H7 (cell line): ENCODE results near the gene EHD2. TPM values are rescaled to one million over a fixed set of nuclear protein-coding genes. Genes with fewer than 3 reads are reported as not detected.
"Not testable (repeated sequence)": the region's sequence is repeated elsewhere in the genome, so short reads cannot be mapped to it uniquely, and the experiment has no call there.

ENCODE experiments used
- DNase-seq: peaks from one replicate; pipeline ENCODE4 v3.0.0; 2012
- H3K27me3 ChIP-seq: 2 replicates; pipeline ENCODE4 v1.6.0; 2011; ENCODE audit warnings: mild to moderate bottlenecking, low read length; ENCODE audit not compliant: control insufficient read depth, insufficient read depth
- H3K36me3 ChIP-seq: replicated peaks from 2 replicates; pipeline ENCODE4 v1.5.1; 2011; ENCODE audit warnings: low read length; ENCODE audit not compliant: control insufficient read depth, insufficient read depth
- H3K4me3 ChIP-seq: 2 replicates; pipeline ENCODE4 v1.5.1; 2011; ENCODE audit warnings: low read depth, mild to moderate bottlenecking, control low read depth, low read length, moderate library complexity; ENCODE audit not compliant: insufficient read depth
- total RNA-seq: library from RNA; depleted of rRNA; stranded (reverse); fragments of >200 nt; shearing (Covaris generic); gene quantifications from 2 replicates; pipeline ENCODE4 v1.2.3, GENCODE V29; 2014

Gene EHD2
- total RNA-seq, 1 experiment from 2014 or later, result 7.5 TPM

GRCh38 chr19:47755762-47756626 lies 42.8 kb downstream of the EHD2 start:
- Histone ChIP-seq H3K36me3 (peaks cover 37% of the 10 kb centered on the region), H3K4me3 (no peak overlapping the region), H3K27me3 (no peaks in the 10 kb centered on the region)
- DNase-seq, result peak; percentile 56

GRCh38 chr19:47756627-47756929 lies 43.4 kb downstream of the EHD2 start:
- no peak overlapping the region for H3K4me3 ChIP-seq
- H3K27me3 ChIP-seq, result no peaks in the 10 kb centered on the region
- peak; percentile 41 for DNase-seq
- peaks cover 32% of the 10 kb centered on the region for H3K36me3 ChIP-seq

DNA sequence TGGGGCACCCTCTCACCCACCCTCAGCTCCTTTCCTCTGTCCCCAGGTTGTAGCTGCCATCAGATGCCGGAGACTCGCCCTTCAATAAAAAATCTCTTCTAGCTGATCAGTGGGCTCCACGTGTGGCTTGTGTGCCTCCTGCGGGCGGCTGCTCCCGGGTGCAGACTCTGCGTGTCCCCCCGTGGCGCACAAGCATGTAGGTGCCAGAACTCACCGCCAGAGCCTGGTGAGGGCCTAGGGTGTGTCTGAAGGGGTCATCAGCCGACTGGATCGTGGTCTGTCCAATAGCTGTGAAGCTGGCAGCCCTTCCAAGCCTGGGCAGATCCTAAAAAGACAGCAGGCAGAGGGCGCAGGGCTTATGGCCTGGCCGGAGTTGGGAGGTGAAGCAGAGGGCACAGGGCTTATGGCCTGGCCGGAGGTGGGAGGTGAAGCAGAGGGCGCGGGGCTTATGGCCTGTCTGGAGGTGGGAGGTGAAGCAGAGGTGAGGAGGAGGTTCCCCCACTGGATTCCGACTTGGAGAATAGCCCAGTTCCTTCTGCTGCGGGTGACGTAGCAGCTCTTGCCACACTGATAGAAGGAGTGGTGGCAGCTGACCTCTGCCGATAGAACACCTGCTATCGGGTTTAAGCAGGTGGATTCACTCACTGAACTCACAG lies 43.9 kb downstream of the EHD2 start:
- Histone ChIP-seq H3K4me3 (no peak overlapping the region), H3K27me3 (no peaks in the 10 kb centered on the region), H3K36me3 (peaks cover 31% of the 10 kb centered on the region)
- DNase-seq, result no peak

DNA sequence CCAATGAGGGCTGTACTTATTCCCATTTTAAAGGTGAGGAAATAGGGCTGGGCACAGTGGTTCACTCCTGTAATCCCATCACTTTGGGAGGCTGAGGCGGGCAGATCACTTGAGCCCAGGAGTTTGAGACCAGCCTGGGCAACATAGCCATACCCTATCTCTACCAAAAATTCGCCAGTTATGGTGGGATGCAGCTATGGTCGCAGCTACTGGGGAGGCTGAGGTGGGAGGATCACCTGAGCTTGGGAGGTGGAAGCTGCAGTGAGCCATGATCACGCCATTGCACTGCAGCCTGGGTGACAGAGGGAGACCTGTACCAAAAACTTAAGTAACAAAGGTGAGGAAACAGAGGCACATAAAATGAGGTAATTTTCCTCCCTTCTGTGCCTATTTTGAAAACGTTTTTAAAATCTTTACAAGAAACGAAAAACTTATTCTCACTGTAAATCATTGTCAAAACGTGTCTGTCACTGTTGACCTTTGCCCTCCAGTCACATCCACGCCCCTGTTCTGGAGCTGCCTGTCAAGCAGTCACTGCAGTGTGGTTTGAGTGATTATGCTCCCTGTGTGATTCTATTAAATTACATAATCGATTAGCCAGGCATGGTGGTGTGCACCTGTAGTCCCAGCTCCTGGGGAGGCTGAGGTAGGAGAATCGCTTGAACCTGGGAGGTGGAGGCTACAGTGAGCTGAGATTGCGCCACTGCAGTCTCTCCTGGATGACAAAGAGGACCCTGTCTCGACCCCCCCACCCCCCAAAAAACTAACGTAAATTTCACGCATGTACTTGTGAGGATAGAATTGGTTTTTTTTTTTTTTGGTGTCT lies 44.6 kb downstream of the EHD2 start:
- H3K27me3 ChIP-seq, result no peaks in the 10 kb centered on the region
- no peak for DNase-seq
- peaks cover 26% of the 10 kb centered on the region for H3K36me3 ChIP-seq
- H3K4me3 ChIP-seq, result no peak overlapping the region

DNA sequence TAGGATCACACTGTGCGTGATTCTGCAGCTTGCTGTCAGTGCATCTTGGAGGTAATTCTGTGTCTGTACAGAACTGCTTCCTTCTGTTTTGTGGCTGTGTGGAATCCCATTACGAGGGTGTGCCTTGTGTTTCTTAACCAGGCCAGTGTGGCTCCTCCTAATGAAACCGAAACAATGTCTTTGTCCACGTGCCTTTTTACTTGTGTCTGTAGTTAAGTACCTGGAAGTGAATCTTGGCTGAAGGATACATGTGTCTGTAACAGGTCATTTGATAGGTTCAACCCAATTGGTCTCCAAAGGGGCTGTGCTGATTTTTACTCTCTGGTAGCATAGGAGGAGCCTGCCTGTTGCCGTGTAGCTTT lies 45.2 kb downstream of the EHD2 start:
- no peak for DNase-seq
- Histone ChIP-seq H3K27me3 (no peaks in the 10 kb centered on the region), H3K36me3 (peaks cover 23% of the 10 kb centered on the region), H3K4me3 (no peak overlapping the region)

DNA sequence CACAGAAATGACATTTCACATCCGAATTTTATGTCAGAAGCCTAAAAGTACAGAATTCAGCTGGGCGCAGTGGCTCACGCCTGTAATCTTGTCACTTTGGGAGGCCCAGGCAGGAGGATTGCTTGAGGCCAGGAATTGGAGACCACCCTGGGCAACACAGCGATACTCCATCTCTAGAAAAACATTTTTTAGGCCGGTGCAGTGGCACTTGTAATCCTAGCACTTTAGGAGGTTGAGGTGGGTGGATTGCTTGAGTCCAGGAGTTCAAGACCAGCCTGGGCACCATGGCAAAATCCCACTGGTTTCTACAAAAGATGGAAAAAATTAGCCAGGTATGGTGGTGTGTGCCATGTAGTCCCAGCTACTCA lies 47.4 kb downstream of the EHD2 start:
- Histone ChIP-seq H3K27me3 (no peaks in the 10 kb centered on the region), H3K4me3 (no peak overlapping the region), H3K36me3 (peaks cover 20% of the 10 kb centered on the region)
- DNase-seq, result no peak

DNA sequence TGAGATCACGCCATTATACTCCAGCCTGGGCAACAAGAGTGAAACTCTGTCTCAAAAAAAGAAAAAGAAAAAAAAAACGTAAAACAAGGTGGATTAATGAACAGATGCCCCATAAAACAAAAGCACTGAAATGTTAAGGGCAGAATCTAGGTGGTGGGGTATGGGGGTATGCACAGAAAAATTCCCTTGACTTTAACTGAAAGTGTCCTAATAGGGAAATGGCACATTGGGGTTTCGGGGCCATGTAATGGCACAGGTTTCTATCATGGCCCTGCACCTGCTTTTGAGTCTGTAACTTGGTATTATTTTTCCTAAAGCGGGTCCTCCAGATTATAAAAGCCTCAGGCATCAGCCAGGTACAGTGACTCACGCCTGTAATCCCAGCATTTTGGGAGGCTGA lies 48.3 kb downstream of the EHD2 start:
- Histone ChIP-seq H3K27me3 (no peaks in the 10 kb centered on the region), H3K36me3 (peaks cover 12% of the 10 kb centered on the region), H3K4me3 (no peak overlapping the region)
- DNase-seq, result no peak

DNA sequence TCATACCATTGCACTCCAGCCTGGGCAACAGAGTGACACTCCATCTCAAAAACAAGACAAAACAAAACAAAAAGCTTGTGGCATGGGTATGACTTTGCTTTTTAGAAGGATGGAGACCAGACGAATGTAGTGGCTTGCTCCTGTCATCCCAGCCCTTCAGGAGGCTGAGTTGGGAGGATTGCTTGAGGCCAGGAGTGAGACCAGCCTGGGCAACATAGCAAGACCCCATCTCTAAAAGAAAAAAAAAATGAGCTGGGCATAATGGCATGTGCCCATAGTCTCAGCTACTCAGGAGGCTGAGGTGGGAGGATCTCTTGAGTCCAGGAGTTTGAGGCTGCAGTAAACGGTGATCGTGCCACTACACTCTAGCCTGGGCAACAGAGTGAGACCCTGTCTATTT lies 48.9 kb downstream of the EHD2 start:
- H3K4me3 ChIP-seq, result no peak overlapping the region
- no peak for DNase-seq

DNA sequence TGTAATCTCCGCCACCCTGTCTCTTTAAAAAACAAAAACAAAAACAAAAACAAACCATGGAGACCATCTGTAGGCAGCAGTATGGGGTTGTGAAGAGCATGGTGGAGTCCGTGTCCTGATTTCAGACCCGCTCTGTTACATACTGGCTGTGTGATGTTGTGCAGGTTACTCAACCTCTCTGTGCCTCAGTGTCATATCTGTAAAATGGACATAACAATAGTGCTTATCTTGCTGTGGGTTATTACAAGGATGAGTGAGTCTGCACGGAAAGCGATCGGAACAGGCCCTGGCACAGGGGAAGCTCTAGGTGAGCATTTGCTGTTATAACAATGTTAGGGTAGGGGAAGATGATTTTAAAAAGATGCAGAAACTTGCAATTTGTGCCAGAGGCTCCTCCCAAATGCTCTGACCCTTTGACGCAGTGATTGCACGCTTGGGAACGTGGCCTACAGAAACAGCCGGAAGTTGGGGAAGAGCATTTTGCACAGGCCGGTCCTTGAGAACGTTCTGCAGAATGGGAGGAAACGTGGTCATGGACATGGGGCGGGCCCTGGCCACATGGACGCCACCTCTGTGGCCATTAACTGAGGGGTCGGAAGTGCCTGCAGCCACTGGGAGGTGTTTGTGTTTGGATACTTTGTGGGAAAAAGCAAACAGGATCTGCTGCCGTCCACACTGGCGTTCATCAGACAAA lies 49.5 kb downstream of the EHD2 start:
- DNase-seq, result no peak
- peaks cover 6% of the 10 kb centered on the region for H3K36me3 ChIP-seq
- H3K27me3 ChIP-seq, result no peaks in the 10 kb centered on the region
- no peak overlapping the region for H3K4me3 ChIP-seq

More for the DNA sequence above, 48.9 kb downstream of the EHD2 start:
- peaks cover 10% of the 10 kb centered on the region for H3K36me3 ChIP-seq
- H3K27me3 ChIP-seq, result no peaks in the 10 kb centered on the region

GRCh38 chr19:47764705-47765104 lies 51.5 kb downstream of the EHD2 start:
- not testable (repeated sequence) for H3K36me3 ChIP-seq, H3K27me3 ChIP-seq, DNase-seq, H3K4me3 ChIP-seq

GRCh38 chr19:47765523-47766358 lies 52.5 kb downstream of the EHD2 start:
- Histone ChIP-seq H3K27me3 (no peaks in the 10 kb centered on the region), H3K4me3 (no peak overlapping the region), H3K36me3 (no peaks in the 10 kb centered on the region)
- peak; percentile 87 for DNase-seq

GRCh38 chr19:47766359-47766620 lies 53.1 kb downstream of the EHD2 start:
- Histone ChIP-seq H3K27me3 (no peaks in the 10 kb centered on the region), H3K4me3 (no peak overlapping the region), H3K36me3 (no peaks in the 10 kb centered on the region)
- no peak for DNase-seq

DNA sequence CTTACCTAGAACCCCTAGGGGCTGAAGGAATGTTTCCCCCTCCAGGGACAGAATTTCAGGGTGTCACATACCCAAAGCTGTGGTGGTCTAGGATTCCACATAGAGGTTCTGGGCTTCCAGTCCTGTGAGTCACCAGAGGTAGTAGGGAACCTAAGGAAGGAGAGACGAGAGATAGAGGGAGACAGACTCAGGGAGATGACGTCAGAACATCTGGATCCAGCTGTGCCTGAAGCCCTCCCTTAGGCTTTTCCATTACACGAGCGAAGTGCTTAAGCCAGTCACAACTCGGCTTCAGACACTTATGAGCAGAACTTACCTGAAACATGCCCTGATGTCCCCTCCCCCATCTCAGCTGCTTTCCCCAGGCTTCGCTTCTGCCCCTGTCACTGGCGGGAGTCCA lies 53.4 kb downstream of the EHD2 start:
- Histone ChIP-seq H3K4me3 (no peak overlapping the region), H3K27me3 (no peaks in the 10 kb centered on the region), H3K36me3 (no peaks in the 10 kb centered on the region)
- DNase-seq, result no peak

DNA sequence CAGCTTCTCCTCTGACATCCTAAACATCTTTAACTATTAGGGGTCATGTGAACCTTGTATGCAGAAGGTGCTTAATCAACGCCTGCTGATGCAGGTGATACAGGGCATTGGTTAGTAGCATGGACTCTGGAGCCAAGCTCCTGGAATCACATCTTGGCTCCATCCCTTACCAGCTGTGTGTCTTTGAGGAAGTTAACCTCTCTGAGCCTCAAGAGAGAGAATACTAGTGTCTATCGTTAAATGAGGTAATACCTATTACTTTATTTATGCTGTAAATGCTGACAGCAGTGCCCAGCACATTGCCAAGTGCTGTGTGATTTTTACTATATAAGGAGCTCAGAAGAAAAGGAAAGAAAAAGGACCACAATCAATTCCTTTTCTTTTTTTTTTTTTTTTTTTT lies 54.1 kb downstream of the EHD2 start:
- Histone ChIP-seq H3K4me3 (no peak overlapping the region), H3K27me3 (no peaks in the 10 kb centered on the region), H3K36me3 (no peaks in the 10 kb centered on the region)
- DNase-seq, result no peak
